ENCODE measurements around the gene NUP93. TPM values are rescaled to one million over a fixed set of nuclear protein-coding genes. Genes with fewer than 3 reads are reported as not detected.

The NUP93 gene
- total and polyA plus RNA-seq, 2 of the 8 experiments (the other 6 are each of a cell fraction or from before 2014, with no cell fraction given): 147 to 201 TPM

DNA sequence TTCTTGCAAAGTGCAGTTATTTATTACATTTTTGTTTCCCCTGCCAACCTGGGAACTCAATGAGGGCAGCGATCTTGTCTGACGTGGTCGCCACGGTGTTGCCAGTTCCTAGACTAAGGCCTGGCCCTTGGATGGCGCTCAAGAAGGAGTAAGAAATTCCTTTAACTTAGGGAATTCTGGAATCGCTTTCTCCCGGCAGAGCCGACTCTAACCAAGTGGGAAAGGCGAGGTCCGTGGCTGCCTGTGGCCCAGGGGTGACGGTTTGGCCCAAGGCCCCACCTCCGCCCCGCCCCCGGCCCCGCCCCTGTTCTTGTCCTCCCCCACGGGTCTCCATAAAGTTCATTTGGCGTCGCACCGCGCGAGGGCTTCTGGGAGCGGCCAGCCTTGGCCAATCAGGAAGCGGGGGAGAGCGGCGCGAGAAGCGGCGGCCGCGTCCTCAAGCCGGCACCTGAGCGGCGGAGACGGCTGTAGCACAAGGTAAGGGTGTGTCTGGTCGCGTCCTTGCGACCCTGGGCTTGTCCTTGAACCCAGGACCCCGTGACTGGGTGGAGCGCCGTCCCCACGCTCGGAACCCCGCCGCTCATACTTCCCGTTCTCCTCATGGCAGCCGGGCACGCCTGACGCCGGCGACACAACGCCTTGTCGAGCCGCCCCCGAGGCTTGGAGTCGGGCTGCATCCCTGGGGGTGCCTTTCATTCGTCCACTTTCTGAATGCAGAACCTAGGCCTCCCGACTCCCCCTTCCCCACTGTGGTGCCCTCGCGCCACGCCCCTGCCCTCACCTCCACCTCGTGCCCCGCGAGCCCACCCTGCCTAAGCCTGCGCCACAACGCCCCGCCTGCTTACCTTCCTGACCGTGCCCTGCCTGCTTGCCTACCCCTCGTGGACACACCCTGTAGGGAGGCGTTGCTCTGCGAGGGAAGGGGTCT, at the start of gene NUP93 (continued):
- peak; percentile 78 for TF ChIP-seq CREB1 (IDR thresholded peaks at IDR 0.05)
- no peak for TF ChIP-seq RXRA (IDR thresholded peaks at IDR 0.05; ENCODE audit: insufficient read depth, low read depth, low read length)
- TF ChIP-seq PHF8 (conservative IDR thresholded peaks at IDR 0.05; ENCODE audit: low read depth, low read length): peak; percentile 88
- 0 out of 2 replicates have a peak, but pooled peaks have one; percentile 11 for TF ChIP-seq KDM5A (IDR thresholded peaks at IDR 0.05; ENCODE audit: low read length)
- TF ChIP-seq EZH2 (IDR thresholded peaks at IDR 0.05; ENCODE audit: low read depth, low read length, severe bottlenecking): no peak
- peak in 1 of 2 experiments; percentile 35; a peak in 1 of 4 replicates for TF ChIP-seq SIN3A (conservative IDR thresholded peaks at IDR 0.05 in 1 of 2, IDR thresholded peaks at IDR 0.05 in 1 of 2; ENCODE audit: low read depth in 1 of 2, low read length in 2 of 2)
- TF ChIP-seq TEAD4 (IDR thresholded peaks at IDR 0.05; ENCODE audit: low read depth, low read length): no peak
- TF ChIP-seq HDAC2 (IDR thresholded peaks at IDR 0.05; ENCODE audit: borderline replicate concordance in 1 of 2, low read depth in 2 of 2, low read length in 2 of 2): no peak
- TF ChIP-seq POLR2A (IDR thresholded peaks at IDR 0.05; ENCODE audit: control extremely low read depth in 1 of 2, low read depth in 2 of 2, low read length in 2 of 2): peak; percentile 74 to 95
- TF ChIP-seq EP300 (IDR thresholded peaks at IDR 0.05; ENCODE audit: borderline replicate concordance in 1 of 2, low read depth in 2 of 2, low read length in 2 of 2): no peak
- TF ChIP-seq CTCF (IDR thresholded peaks at IDR 0.05; ENCODE audit: control extremely low read depth in 1 of 3, insufficient read depth in 1 of 3, low read depth in 1 of 3, low read length in 3 of 3): peak in 1 of 3 experiments; percentile 25; a peak in 1 of 4 replicates
- peak; percentile 88 for TF ChIP-seq KDM4A (IDR thresholded peaks at IDR 0.05; ENCODE audit: low read depth, low read length, severe bottlenecking)
- TF ChIP-seq SP1 (IDR thresholded peaks at IDR 0.05; ENCODE audit: low read depth, low read length): peak; percentile 82
- 0 out of 2 replicates have a peak, but pooled peaks have one; percentile 4 for TF ChIP-seq YY1 (IDR thresholded peaks at IDR 0.05; ENCODE audit: low read depth, low read length)
- TF ChIP-seq HDAC6 (IDR thresholded peaks at IDR 0.05; ENCODE audit: low read depth, low read length): no peak
- peak; percentile 83 for TF ChIP-seq MAX (IDR thresholded peaks at IDR 0.05)
- peak; percentile 43; the same call in 1 of the 2 replicates for TF ChIP-seq CHD2 (IDR thresholded peaks at IDR 0.05; ENCODE audit: low read length)
- peak; percentile 83 for TF ChIP-seq POLR2AphosphoS5 (IDR thresholded peaks at IDR 0.05; ENCODE audit: low read depth, low read length)
- no peak for TF ChIP-seq MAFK (IDR thresholded peaks at IDR 0.05; ENCODE audit: low read depth, low read length)
- TF ChIP-seq TAF7 (optimal IDR thresholded peaks at IDR 0.05; ENCODE audit: borderline replicate concordance, low read depth, low read length): peak; percentile 64

Measured in H1 (cell line).